Activated CD8-positive, alpha-beta T cell treated with anti-CD3 and anti-CD28 coated beads for 36 hours (primary cell): ENCODE results near the gene ELF5. TPM values are rescaled to one million over a fixed set of nuclear protein-coding genes. Genes with fewer than 3 reads are reported as not detected.

Experiments
- ATAC-seq: fragments of 200-7000 bp; cut with Tn5 transposase; one replicate; pipeline ENCODE4 v1.10.0; 2021; ENCODE audit warnings: mild to moderate bottlenecking, moderate library complexity
- CTCF ChIA-PET: fragments of 350-600 bp; sonication (Branson Sonifier 250); formaldehyde crosslinking; loops from one replicate; lab custom pipeline; 2021; ENCODE audit warnings: antibody characterized with exemption; lab: Charles Lee
- POLR2A ChIA-PET: fragments of 350-600 bp; sonication (Branson Sonifier 250); formaldehyde crosslinking; loops from one replicate; lab custom pipeline; 2021; ENCODE audit warnings: antibody characterized with exemption; lab: Charles Lee
- DNase-seq: peaks from one replicate; pipeline ENCODE4 v3.0.0-alpha.2; 2020
- H3K27ac Mint-ChIP-seq: one replicate; pipeline ENCODE4 v1.8.0; 2021; ENCODE audit warnings: mild to moderate bottlenecking, mixed read lengths
- H3K27me3 Mint-ChIP-seq: one replicate; pipeline ENCODE4 v1.8.0; 2021; ENCODE audit warnings: mixed read lengths
- H3K36me3 Mint-ChIP-seq: one replicate; pipeline ENCODE4 v1.8.0; 2021; ENCODE audit warnings: low read depth, mixed read lengths
- H3K4me1 Mint-ChIP-seq: one replicate; pipeline ENCODE4 v1.8.0; 2021; ENCODE audit warnings: low read depth, mixed read lengths
- H3K4me3 Mint-ChIP-seq: one replicate; pipeline ENCODE4 v1.8.0; 2021; ENCODE audit warnings: mild to moderate bottlenecking, moderate library complexity, mixed read lengths
- H3K9me3 Mint-ChIP-seq: one replicate; pipeline ENCODE4 v1.8.0; 2021; ENCODE audit warnings: mixed read lengths
- intact Hi-C: fragments of 100-400 bp; cut with micrococcal nuclease; formaldehyde crosslinking; loops from one replicate; pipeline ENCODE4 v1.10.0; 2022
- total RNA-seq, 2 experiments: library from RNA; stranded (reverse); gene quantifications; one replicate each; pipeline ENCODE4 v1.2.3, GENCODE V29; 2021
- TF ChIP-seq, protein P1 (sequence below): fragments of 200-600 bp; IDR thresholded peaks from one replicate; pipeline ENCODE4 v1.8.0; 2022; ENCODE audit warnings: antibody characterized with exemption, mild to moderate bottlenecking

Gene ELF5
- total RNA-seq, 2 experiments from 2014 or later = not detected

DNA sequence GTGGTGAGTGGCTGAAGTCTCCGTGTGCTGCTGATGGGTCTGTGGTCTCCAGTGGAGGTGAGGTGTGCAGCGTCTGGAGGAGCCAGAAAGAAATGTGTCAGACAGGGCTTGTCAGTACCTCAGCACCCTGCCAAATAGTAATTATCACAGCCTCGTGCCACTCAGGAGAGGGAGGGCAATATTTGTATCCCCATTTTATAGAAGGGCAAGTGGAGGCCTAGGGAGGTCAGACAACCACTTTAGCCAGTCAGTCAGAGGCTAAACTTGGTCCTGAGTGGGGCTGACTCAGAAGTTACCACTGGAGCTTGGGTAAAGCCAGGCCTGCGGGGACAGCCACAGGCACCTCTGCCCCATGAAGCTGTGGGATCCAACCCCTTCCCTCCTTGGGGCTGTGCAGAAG is 11.5 kb upstream of the ELF5 start:
- DNase-seq = no peak
- intact Hi-C loops = no loop called here

DNA sequence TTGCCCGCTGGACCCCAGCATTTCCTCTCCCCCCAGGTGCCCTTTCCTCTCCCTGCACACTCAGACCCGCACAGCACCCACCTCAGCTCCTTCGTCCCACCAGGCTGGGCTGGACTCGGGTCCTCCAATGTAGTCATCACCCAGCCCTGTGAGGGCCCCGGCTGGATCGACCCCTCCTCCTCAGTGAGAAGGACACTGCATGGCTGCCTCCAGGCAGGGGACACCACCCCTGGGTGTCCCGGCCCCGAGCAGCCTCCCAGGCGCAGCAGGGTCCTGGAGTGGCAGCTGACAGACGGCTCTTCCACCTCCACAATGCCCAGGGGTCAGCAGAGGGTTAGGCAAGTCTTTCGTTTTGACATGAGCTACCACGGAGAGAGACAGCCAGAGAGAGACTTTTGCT is 11.1 kb upstream of the ELF5 start:
- intact Hi-C loops = no loop called here
- no peak for ATAC-seq
- Mint-ChIP-seq H3K4me3 (no peak overlapping the region), H3K27me3 (no peaks in the 10 kb centered on the region), H3K36me3 (no peaks in the 10 kb centered on the region), H3K4me1 (no peaks in the 10 kb centered on the region), H3K9me3 (no peaks in the 10 kb centered on the region), H3K27ac (no peak overlapping the region)
- TF ChIP-seq, protein P1, sequence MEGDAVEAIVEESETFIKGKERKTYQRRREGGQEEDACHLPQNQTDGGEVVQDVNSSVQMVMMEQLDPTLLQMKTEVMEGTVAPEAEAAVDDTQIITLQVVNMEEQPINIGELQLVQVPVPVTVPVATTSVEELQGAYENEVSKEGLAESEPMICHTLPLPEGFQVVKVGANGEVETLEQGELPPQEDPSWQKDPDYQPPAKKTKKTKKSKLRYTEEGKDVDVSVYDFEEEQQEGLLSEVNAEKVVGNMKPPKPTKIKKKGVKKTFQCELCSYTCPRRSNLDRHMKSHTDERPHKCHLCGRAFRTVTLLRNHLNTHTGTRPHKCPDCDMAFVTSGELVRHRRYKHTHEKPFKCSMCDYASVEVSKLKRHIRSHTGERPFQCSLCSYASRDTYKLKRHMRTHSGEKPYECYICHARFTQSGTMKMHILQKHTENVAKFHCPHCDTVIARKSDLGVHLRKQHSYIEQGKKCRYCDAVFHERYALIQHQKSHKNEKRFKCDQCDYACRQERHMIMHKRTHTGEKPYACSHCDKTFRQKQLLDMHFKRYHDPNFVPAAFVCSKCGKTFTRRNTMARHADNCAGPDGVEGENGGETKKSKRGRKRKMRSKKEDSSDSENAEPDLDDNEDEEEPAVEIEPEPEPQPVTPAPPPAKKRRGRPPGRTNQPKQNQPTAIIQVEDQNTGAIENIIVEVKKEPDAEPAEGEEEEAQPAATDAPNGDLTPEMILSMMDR = no peak
- POLR2A ChIA-PET = no interaction called here
- CTCF ChIA-PET = interaction anchor here (0.7 to 3.9 kb wide), 2 partner anchors 11 to 13 kb away, joined by 3 to 20 read pairs; partner anchors contain the start of gene ELF5
- no peak for DNase-seq

More for the DNA sequence above, 11.5 kb upstream of the ELF5 start:
- Mint-ChIP-seq H3K36me3 (no peaks in the 10 kb centered on the region), H3K27me3 (peaks cover 2% of the 10 kb centered on the region), H3K27ac (no peak overlapping the region), H3K4me3 (no peak overlapping the region), H3K4me1 (no peaks in the 10 kb centered on the region), H3K9me3 (no peaks in the 10 kb centered on the region)
- POLR2A ChIA-PET = no interaction called here
- ATAC-seq = no peak
- CTCF ChIA-PET = interaction anchor here (3.9 kb wide), 1 partner anchor 12 kb away, joined by 20 read pairs; the partner anchor contains the start of gene ELF5
- TF ChIP-seq, protein P1 = no peak

DNA sequence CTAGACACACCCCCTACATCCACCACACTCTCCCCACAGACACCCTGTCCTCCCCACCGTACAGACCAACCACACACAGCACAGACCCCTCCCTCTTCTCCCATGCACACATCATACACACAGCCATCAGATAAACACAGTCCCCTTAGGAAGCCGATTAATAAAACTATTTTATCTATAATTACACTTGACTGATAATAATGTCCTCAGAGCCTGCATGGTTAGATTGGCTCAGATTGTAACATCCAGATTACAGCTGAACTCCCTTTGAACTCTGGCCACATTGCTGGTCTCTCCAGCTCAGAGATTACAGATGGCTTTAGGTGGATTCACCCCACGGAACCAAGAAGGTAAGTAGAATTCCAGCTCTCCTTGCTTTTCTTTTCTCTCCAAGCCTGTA is 9.5 kb upstream of the ELF5 start:
- H3K36me3 Mint-ChIP-seq = no peaks in the 10 kb centered on the region

DNA sequence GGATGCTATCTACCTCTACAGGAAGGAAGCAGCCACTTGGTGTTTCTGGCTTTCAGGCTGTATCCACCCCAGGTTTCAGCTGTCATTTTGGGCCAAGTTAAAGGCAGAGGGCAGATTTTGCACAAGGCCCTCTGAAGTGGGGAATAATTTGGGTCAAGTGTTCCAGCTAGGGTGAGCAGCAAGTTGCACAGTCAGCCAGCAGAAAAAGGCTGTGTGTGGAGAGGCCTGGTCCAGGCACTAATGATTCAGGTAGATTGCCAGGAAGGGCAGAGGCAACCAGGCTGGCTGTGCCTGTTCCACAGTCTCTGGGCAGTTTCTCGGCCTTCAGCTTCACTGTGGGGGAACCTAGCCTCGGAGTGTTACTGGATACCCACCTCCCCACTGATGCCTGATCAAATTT is 8.6 kb upstream of the ELF5 start:
- no peak for ATAC-seq
- H3K4me1 Mint-ChIP-seq = no peaks in the 10 kb centered on the region
- DNase-seq = no peak
- H3K9me3 Mint-ChIP-seq = no peaks in the 10 kb centered on the region
- POLR2A ChIA-PET = no interaction called here
- TF ChIP-seq, protein P1 = no peak
- CTCF ChIA-PET = no interaction called here
- H3K27ac Mint-ChIP-seq = no peak overlapping the region
- H3K4me3 Mint-ChIP-seq = no peak overlapping the region
- peaks cover 1% of the 10 kb centered on the region for H3K27me3 Mint-ChIP-seq
- intact Hi-C loops = no loop called here
- H3K36me3 Mint-ChIP-seq = no peaks in the 10 kb centered on the region

More for the DNA sequence above, 9.5 kb upstream of the ELF5 start:
- Mint-ChIP-seq H3K4me3 (no peak overlapping the region), H3K4me1 (no peaks in the 10 kb centered on the region), H3K9me3 (no peaks in the 10 kb centered on the region), H3K27ac (no peak overlapping the region), H3K27me3 (peaks cover 1% of the 10 kb centered on the region)
- DNase-seq = no peak
- ATAC-seq = no peak
- TF ChIP-seq, protein P1 = no peak
- POLR2A ChIA-PET = interaction anchor here (0.7 kb wide), 1 partner anchor 9 kb away, joined by 3 read pairs; no protein-coding TSS in a partner anchor
- CTCF ChIA-PET = no interaction called here
- intact Hi-C loops = no loop called here

DNA sequence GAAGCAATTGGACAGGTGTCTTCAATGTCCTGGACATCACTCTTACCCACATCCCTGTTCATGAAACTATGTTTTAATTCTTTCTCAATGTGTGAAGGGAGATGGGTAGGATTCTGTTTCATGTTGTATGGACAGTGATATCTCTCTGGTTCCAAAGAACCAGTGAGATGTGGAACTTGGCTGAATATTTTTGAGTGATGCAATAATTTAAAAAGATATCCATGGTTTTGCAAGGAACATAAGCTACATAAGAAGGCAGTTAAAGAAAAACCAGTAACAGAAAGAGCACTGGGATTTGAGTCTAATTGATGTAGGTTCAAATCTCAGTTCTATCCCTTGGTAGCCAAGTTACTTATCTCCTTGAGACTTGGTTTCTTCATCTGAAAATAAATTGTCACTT is 7.7 kb upstream of the ELF5 start:
- H3K27me3 Mint-ChIP-seq = peaks cover 1% of the 10 kb centered on the region
- H3K36me3 Mint-ChIP-seq = no peaks in the 10 kb centered on the region
- CTCF ChIA-PET = interaction anchor here (1.0 kb wide), 1 partner anchor 9 kb away, joined by 4 read pairs; no protein-coding TSS in a partner anchor
- DNase-seq (no peak), ATAC-seq (no peak)
- H3K9me3 Mint-ChIP-seq = no peaks in the 10 kb centered on the region
- intact Hi-C loops = no loop called here
- H3K4me3 Mint-ChIP-seq = no peak overlapping the region
- POLR2A ChIA-PET = no interaction called here
- H3K27ac Mint-ChIP-seq = no peak overlapping the region
- TF ChIP-seq, protein P1 = no peak
- H3K4me1 Mint-ChIP-seq = no peaks in the 10 kb centered on the region
